CD14-positive monocyte (primary cell): ENCODE measurements around the gene DDHD1. TPM values are rescaled to one million over a fixed set of nuclear protein-coding genes. Genes with fewer than 3 reads are reported as not detected.

Source experiments
- DNase-seq, 3 donors: peaks; one replicate each; pipeline ENCODE4 v3.0.0-alpha.2; 2011 to 2022
- H2AFZ ChIP-seq: 2 replicates; pipeline ENCODE4 v1.6.0; 2012; ENCODE audit warnings: mild to moderate bottlenecking, low read depth, low read length, inconsistent platforms; ENCODE audit not compliant: insufficient read depth, poor library complexity, severe bottlenecking
- H3K27ac ChIP-seq, 2 donors: 1 replicate in 1 of 2; 2 replicates in 1 of 2; pipeline ENCODE4 v1.5.1; 2012 to 2013; ENCODE audit warnings: low read length in 2 of 2, control low read depth in 1 of 2, inconsistent platforms in 1 of 2, low read depth in 1 of 2, mild to moderate bottlenecking in 1 of 2
- H3K27me3 ChIP-seq, 2 donors: one replicate each; pipeline versions ENCODE4 v1.6.0 to v1.6.1; 2011 to 2013; ENCODE audit warnings: low read length in 2 of 2; ENCODE audit not compliant: control insufficient read depth in 2 of 2, insufficient read depth in 2 of 2
- H3K36me3 ChIP-seq, 2 donors: replicated peaks in 1 of 2; 1 replicate in 1 of 2; 2 replicates in 1 of 2; pipeline versions ENCODE4 v1.5.1 to v1.6.1; 2012 to 2013; ENCODE audit warnings: low read length in 2 of 2, control low read depth in 1 of 2, inconsistent platforms in 1 of 2, mild to moderate bottlenecking in 1 of 2; ENCODE audit not compliant: insufficient read depth in 2 of 2, control insufficient read depth in 1 of 2
- H3K4me1 ChIP-seq, 2 donors: 1 replicate in 1 of 2; 2 replicates in 1 of 2; pipeline versions ENCODE4 v1.5.1 to v1.6.1; 2012 to 2013; ENCODE audit warnings: low read length in 2 of 2, control low read depth in 1 of 2, inconsistent platforms in 1 of 2, mild to moderate bottlenecking in 1 of 2, moderate library complexity in 1 of 2; ENCODE audit not compliant: insufficient read depth in 2 of 2, control insufficient read depth in 1 of 2
- H3K4me2 ChIP-seq: replicated peaks from 2 replicates; pipeline ENCODE3; 2012; ENCODE audit warnings: low read length, moderate library complexity, mild to moderate bottlenecking; ENCODE audit not compliant: poor library complexity, severe bottlenecking; ENCODE audit errors: extremely low read depth
- H3K4me3 ChIP-seq, 3 experiments: fragments of 200-600 bp in 1 of 3; sonication (generic) in 1 of 3; replicated peaks in 1 of 3; 1 replicate in 2 of 3; 2 replicates in 1 of 3; pipeline ENCODE4 v1.5.1; 2011 to 2013; ENCODE audit warnings: low read length in 3 of 3, mild to moderate bottlenecking in 3 of 3, control low read depth in 2 of 3, low read depth in 2 of 3, inconsistent platforms in 1 of 3, moderate library complexity in 1 of 3
- H3K79me2 ChIP-seq: 2 replicates; pipeline ENCODE4 v1.6.0; 2012; ENCODE audit warnings: mild to moderate bottlenecking, control low read depth, inconsistent platforms, low read length, moderate library complexity; ENCODE audit not compliant: insufficient read depth
- H3K9ac ChIP-seq: 2 replicates; pipeline ENCODE4 v1.6.0; 2017; ENCODE audit warnings: low read length, mild to moderate bottlenecking; ENCODE audit not compliant: insufficient read depth, poor library complexity, severe bottlenecking
- H3K9me3 ChIP-seq, 2 donors: replicated peaks in 1 of 2; 1 replicate in 1 of 2; 2 replicates in 1 of 2; pipeline versions ENCODE4 v1.5.1 to v1.6.1; 2012 to 2013; ENCODE audit warnings: low read length in 2 of 2, control low read depth in 1 of 2; ENCODE audit not compliant: control insufficient read depth in 1 of 2, insufficient read depth in 1 of 2
- H4K20me1 ChIP-seq: 2 replicates; pipeline ENCODE4 v1.6.0; 2012; ENCODE audit warnings: mild to moderate bottlenecking, low read length, control low read depth, moderate library complexity; ENCODE audit not compliant: insufficient read depth
- H3K27ac Mint-ChIP-seq, 7 donors: one replicate each; pipeline ENCODE4 v1.8.0; 2020; ENCODE audit warnings: mild to moderate bottlenecking in 7 of 7, mixed read lengths in 7 of 7, moderate library complexity in 6 of 7, inconsistent platforms in 2 of 7
- H3K27me3 Mint-ChIP-seq, 3 donors: one replicate each; pipeline ENCODE4 v1.8.0; 2021 to 2022; ENCODE audit warnings: low read depth in 3 of 3, mild to moderate bottlenecking in 3 of 3, mixed read lengths in 3 of 3, moderate library complexity in 3 of 3, inconsistent platforms in 1 of 3
- H3K36me3 Mint-ChIP-seq, 2 donors: one replicate each; pipeline ENCODE4 v1.8.0; 2020; ENCODE audit warnings: mixed read lengths in 2 of 2, inconsistent platforms in 1 of 2, mild to moderate bottlenecking in 1 of 2
- H3K4me1 Mint-ChIP-seq: one replicate; pipeline ENCODE4 v1.8.0; 2020; ENCODE audit warnings: mild to moderate bottlenecking, mixed read lengths
- H3K4me3 Mint-ChIP-seq, 2 donors: one replicate each; pipeline ENCODE4 v1.8.0; 2020; ENCODE audit warnings: mild to moderate bottlenecking in 2 of 2, mixed read lengths in 2 of 2, moderate library complexity in 1 of 2
- H3K9me3 Mint-ChIP-seq, 7 donors: one replicate each; pipeline ENCODE4 v1.8.0; 2020 to 2022; ENCODE audit warnings: mixed read lengths in 7 of 7, mild to moderate bottlenecking in 6 of 7, moderate library complexity in 6 of 7, inconsistent platforms in 2 of 7
- CTCF ChIP-seq: fragments of 200-600 bp; IDR thresholded peaks from one replicate; pipeline ENCODE4 v1.8.0; 2022; ENCODE audit warnings: antibody characterized with exemption, mild to moderate bottlenecking
- WGBS: methylation state at CpG from one replicate; pipeline ENCODE4 v1.1.5; 2013; ENCODE audit warnings: missing lambda C conversion rate; ENCODE audit not compliant: insufficient coverage; 5-methylcytosine and 5-hydroxymethylcytosine counted together
- intact Hi-C, 2 donors: fragments of 100-400 bp; cut with micrococcal nuclease; formaldehyde crosslinking; loops; one replicate each; pipeline versions ENCODE4 v1.15.0 to v1.15.1; 2023
- polyA plus RNA-seq, 3 donors: library from polyadenylated mRNA; depleted of rRNA in 1 of 3; unstranded in 2 of 3; stranded (reverse) in 1 of 3; fragments of 300-500 nt in 2 of 3; fragments of >200 nt in 1 of 3; fragmentation: Illumina TruSeq in 2 of 3; gene quantifications; 1 replicate in 2 of 3; 2 replicates in 1 of 3; pipeline ENCODE4 v1.2.3, GENCODE V29; 2012 to 2021

DDHD1 gene
- polyA plus RNA-seq, 3 donors: 2.2 to 7.0 (median 3.1) TPM

- Histone ChIP-seq H4K20me1 (no peaks in the 10 kb centered on the region), H3K36me3 (no peaks in the 10 kb centered on the region), H3K27ac (no peak overlapping the region), H3K9ac (no peak overlapping the region), H3K79me2 (no peaks in the 10 kb centered on the region), H3K4me3 (no peak overlapping the region), H3K9me3 (no peaks in the 10 kb centered on the region), H3K4me1 (no peaks in the 10 kb centered on the region), H3K4me2 (no peak overlapping the region), H3K27me3 (no peaks in the 10 kb centered on the region), H2AFZ (no peak overlapping the region)
- Mint-ChIP-seq H3K36me3 (no peaks in the 10 kb centered on the region), H3K9me3 (peaks cover 0 to 5% (median 0%) of the 10 kb centered on the region in 7 donors), H3K4me1 (no peaks in the 10 kb centered on the region), H3K4me3 (no peak overlapping the region), H3K27ac (no peak overlapping the region), H3K27me3 (peaks cover 0 to 2% (median 2%) of the 10 kb centered on the region in 3 donors)
- no peak for DNase-seq
- intact Hi-C loops: no loop called here
- no peak for TF ChIP-seq CTCF
- WGBS: 67% methylated on average over 2 of the region's 3 CpGs
Measured at GRCh38 chr14:53027562-53027961, 125.6 kb downstream of the DDHD1 start.

DNA sequence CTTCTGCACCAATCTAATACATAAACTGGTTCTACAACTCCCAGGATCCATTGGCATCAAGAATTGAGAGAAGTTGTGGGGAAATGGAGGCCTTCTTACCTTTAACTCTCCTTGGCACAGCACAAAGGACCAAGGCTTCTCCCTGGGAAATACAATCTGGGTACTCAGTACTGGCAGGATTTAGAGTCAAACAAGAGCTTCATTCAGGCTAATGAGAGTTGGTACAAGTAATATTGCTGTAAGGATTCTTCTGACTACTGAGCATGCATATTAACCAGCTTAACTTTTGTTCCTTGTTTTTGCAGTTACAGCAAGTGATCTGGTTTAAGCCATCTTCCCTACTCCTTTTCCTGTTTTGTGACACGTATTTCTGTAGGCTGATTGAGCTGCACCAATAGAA, 126.1 kb downstream of the DDHD1 start:
- Mint-ChIP-seq H3K4me1 (no peaks in the 10 kb centered on the region), H3K36me3 (no peaks in the 10 kb centered on the region), H3K27ac (no peak overlapping the region), H3K4me3 (no peak overlapping the region), H3K27me3 (peaks cover 0 to 2% (median 2%) of the 10 kb centered on the region in 3 donors), H3K9me3 (peaks cover 0 to 5% (median 0%) of the 10 kb centered on the region in 7 donors)
- Histone ChIP-seq H4K20me1 (no peaks in the 10 kb centered on the region), H3K4me1 (no peaks in the 10 kb centered on the region), H3K36me3 (no peaks in the 10 kb centered on the region), H2AFZ (no peak overlapping the region), H3K27me3 (no peaks in the 10 kb centered on the region), H3K9ac (no peak overlapping the region), H3K4me3 (no peak overlapping the region), H3K9me3 (no peaks in the 10 kb centered on the region), H3K79me2 (no peaks in the 10 kb centered on the region), H3K27ac (no peak overlapping the region), H3K4me2 (no peak overlapping the region)
- DNase-seq: no peak
- TF ChIP-seq CTCF: no peak
- no CpG with 5 or more reads among the region's 1 CpG for WGBS
- intact Hi-C loops: no loop called here
